ENCODE data around the gene CANX.

- no peak for TF ChIP-seq POLR2AphosphoS5 (IDR thresholded peaks at IDR 0.05; ENCODE audit: low read depth, low read length)
- TF ChIP-seq, protein P1, sequence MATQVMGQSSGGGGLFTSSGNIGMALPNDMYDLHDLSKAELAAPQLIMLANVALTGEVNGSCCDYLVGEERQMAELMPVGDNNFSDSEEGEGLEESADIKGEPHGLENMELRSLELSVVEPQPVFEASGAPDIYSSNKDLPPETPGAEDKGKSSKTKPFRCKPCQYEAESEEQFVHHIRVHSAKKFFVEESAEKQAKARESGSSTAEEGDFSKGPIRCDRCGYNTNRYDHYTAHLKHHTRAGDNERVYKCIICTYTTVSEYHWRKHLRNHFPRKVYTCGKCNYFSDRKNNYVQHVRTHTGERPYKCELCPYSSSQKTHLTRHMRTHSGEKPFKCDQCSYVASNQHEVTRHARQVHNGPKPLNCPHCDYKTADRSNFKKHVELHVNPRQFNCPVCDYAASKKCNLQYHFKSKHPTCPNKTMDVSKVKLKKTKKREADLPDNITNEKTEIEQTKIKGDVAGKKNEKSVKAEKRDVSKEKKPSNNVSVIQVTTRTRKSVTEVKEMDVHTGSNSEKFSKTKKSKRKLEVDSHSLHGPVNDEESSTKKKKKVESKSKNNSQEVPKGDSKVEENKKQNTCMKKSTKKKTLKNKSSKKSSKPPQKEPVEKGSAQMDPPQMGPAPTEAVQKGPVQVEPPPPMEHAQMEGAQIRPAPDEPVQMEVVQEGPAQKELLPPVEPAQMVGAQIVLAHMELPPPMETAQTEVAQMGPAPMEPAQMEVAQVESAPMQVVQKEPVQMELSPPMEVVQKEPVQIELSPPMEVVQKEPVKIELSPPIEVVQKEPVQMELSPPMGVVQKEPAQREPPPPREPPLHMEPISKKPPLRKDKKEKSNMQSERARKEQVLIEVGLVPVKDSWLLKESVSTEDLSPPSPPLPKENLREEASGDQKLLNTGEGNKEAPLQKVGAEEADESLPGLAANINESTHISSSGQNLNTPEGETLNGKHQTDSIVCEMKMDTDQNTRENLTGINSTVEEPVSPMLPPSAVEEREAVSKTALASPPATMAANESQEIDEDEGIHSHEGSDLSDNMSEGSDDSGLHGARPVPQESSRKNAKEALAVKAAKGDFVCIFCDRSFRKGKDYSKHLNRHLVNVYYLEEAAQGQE (IDR thresholded peaks at IDR 0.05; ENCODE audit: insufficient read depth in 1 of 2, low read depth in 2 of 2, low read length in 2 of 2): no peak
- TF ChIP-seq SIN3A (IDR thresholded peaks at IDR 0.05; ENCODE audit: borderline replicate concordance, insufficient read depth, low read length): no peak
- no peak for TF ChIP-seq TAF1 (IDR thresholded peaks at IDR 0.05; ENCODE audit: borderline replicate concordance, insufficient read depth, low read length)
These were observed 34.4 kb downstream of the CANX start for GRCh38 chr5:179732918-179733771.
